Measurements from ENCODE around the gene UBE2G2.

UBE2G2 gene

GRCh38 chr21:44732956-44733355 lies 68.7 kb downstream of the UBE2G2 start:
- DNase-seq (ENCODE audit: insufficient read length, low spot score) = no peak
- FAIRE-seq = no peak

GRCh38 chr21:44732263-44732662 lies 69.4 kb downstream of the UBE2G2 start:
- DNase-seq (ENCODE audit: insufficient read length, low spot score) (no peak), FAIRE-seq (no peak)

- no peak for DNase-seq (ENCODE audit: insufficient read length, low spot score)
- FAIRE-seq = no peak
Measured at GRCh38 chr21:44730951-44731579, 70.6 kb downstream of the UBE2G2 start.

- DNase-seq (ENCODE audit: insufficient read length, low spot score) (no peak), FAIRE-seq (no peak)
Measured at GRCh38 chr21:44730028-44730395, 71.6 kb downstream of the UBE2G2 start.

- FAIRE-seq (no peak), DNase-seq (ENCODE audit: insufficient read length, low spot score) (no peak)
Measured at GRCh38 chr21:44729336-44730027, 72.1 kb downstream of the UBE2G2 start.

DNA sequence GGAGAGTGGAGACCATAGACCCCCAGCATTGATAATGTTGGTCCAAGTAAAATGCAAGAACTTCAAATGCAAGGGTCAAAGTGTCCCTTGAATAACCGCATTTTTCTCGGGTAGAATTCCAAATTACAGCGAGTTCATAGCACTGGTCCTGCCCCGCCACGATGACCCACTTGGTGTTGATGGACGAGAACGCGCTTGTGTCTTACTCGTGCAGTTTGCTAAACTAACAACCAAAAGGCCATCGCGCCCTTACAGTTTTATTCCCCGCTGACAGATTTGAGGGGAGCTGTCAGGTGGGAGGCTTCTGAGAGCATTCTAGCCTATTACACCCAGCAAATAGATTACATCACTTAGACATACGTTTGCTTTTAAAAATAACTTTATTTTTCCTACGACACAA lies 72.9 kb downstream of the UBE2G2 start:
- no peak for FAIRE-seq

DNA sequence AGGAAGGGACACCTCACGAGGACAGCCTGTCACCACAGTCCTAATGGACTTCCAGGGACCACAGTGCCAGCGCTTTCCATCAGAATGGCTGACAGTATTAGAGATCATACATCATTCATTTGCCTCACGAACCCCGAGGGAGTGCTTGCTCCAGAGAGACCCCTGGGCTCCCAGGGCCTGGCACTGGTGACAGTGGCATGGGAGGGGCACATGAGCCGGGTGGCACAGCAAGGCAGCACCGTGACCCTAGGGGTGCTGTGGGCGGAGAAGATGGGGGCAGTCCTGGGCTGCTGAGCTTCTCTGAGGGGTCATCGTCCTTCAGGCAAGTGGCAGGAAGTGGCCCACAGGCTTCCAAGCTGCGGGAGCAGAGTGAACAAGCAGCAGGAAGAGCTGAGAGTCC lies 73.9 kb downstream of the UBE2G2 start:
- no peak for FAIRE-seq
- DNase-seq (ENCODE audit: insufficient read length, low spot score) = no peak

More for the DNA sequence above, 72.9 kb downstream of the UBE2G2 start:
- DNase-seq (ENCODE audit: insufficient read length, low spot score) = no peak

DNA sequence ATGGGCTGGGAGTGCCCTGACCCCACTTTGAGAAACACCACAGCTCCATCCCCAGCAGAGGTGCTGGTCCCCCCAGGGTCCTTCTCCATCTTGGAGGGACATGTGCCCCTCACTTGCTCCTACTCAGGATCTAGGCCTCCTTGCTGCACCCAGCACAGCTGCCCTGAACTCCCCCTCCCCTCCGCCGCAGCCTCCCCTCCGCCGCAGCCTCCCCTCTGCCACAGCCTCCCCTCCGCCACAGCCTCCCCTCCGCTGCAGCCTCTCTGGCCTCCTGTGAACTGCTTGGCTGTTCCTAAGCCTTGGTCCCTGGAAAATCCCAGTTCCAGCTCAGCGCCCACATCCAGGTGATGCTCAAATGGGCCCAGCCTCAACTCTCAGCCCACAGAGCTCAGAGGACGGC lies 74.3 kb downstream of the UBE2G2 start:
- FAIRE-seq = no peak
- DNase-seq (ENCODE audit: insufficient read length, low spot score) = no peak

- FAIRE-seq = no peak
- no peak for DNase-seq (ENCODE audit: insufficient read length, low spot score)
Measured at GRCh38 chr21:44726826-44727225, 74.8 kb downstream of the UBE2G2 start.

DNA sequence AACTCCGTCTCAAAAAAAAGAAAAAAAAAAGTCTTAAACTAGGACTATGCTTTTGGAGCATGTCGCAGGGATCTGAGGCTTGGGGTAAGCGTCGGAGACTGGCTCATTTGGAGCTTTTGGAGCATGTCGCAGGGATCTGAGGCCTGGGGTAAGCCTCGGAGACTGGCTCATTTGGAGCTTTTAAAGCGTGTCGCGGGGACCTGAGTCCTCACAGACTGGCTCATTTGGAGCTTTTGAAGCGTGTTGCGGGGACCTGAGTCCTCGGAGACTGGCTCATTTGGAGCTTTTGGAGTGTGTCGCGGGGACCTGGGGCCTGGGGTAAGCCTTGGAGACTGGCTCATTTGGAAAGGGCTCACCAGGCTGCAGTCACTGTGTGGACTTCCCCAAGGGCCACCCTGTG lies 76.7 kb downstream of the UBE2G2 start:
- DNase-seq (ENCODE audit: insufficient read length, low spot score) = no peak
- FAIRE-seq = no peak

DNA sequence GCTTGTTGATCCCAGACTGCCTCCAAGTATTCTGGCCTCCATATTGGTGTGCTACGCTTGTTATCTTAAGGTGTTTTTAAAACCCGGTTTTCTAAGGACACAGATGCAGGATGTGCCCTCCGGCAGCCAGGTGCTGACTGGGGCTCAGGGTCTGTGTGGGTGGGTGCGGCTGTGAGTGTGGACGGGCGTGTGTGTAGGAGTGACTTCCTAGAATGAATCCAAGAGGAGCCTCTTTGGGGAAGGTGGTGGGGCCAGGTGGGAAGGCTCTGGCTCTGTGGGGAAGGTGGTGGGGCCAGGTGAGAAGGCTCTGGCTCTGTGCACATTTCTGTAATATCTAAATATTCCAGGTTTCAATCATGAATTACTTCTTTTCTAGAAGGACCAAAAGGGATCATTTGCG lies 77.4 kb downstream of the UBE2G2 start:
- FAIRE-seq (no peak), DNase-seq (ENCODE audit: insufficient read length, low spot score) (no peak)

GRCh38 chr21:44723177-44724131 lies 78.2 kb downstream of the UBE2G2 start:
- FAIRE-seq = no peak

DNA sequence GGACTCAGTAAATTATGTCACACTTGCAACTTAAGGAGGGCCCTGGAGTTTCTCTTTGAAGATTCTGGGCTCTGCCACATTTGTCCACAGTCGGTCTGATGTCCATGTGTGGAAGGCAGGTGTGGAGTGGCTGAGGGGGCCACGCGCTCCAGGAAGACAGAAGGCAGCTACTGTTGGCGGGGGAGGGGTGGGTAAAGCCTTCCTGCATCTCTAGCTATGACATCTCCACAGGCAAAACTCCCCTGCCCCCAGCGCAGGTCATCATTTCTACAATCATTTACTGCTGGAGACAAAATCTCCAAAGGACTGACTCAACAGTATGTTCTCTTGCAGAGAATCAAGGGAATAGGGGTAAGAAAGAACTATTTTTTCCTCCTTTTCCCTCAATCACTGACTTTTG lies 78.9 kb downstream of the UBE2G2 start:
- DNase-seq (ENCODE audit: insufficient read length, low spot score) (no peak), FAIRE-seq (no peak)

More at GRCh38 chr21:44723177-44724131, 78.2 kb downstream of the UBE2G2 start:
- DNase-seq (ENCODE audit: insufficient read length, low spot score) = no peak

DNA sequence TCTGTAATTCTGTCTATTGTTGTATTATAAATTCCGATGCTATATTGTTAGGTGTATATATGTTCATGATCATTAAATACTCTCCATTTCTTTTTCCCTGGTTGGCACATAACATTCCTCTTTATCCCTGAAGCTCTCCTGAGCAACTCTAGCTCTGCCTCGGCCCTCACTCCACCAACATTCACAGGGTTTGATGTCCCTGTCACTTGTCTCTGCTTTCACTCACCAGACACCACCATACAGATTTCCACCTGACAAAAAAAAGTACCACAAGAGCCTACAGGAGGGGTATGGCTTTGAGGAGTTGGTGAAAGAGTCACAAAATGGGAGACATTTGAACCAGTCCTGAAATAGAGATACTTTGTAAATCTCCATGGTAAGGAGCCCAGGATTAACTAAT lies 81.5 kb downstream of the UBE2G2 start:
- DNase-seq (ENCODE audit: insufficient read length, low spot score) (no peak), FAIRE-seq (no peak)
